ENCODE results near the gene DHX32. TPM values are rescaled to one million over a fixed set of nuclear protein-coding genes. Genes with fewer than 3 reads are reported as not detected.

The DHX32 gene
- total RNA-seq, 1 experiment from 2014 or later = 28.0 TPM

- TF ChIP-seq ZNF219 (CRISPR knock-in tag; IDR thresholded peaks at IDR 0.05; ENCODE audit: borderline replicate concordance) (no peak), ZBTB21 (CRISPR knock-in tag; IDR thresholded peaks at IDR 0.05; ENCODE audit: borderline replicate concordance) (no peak)
These were observed 68.9 kb downstream of the DHX32 start (continued) for GRCh38 chr10:125812128-125812750.

- POLR2A ChIA-PET = no interaction called here
- CTCF ChIA-PET = no interaction called here
- H3K4me1 Mint-ChIP-seq = no peaks in the 10 kb centered on the region
- no peak overlapping the region for H3K4me3 Mint-ChIP-seq
- TF ChIP-seq ZBTB43 (CRISPR knock-in tag; IDR thresholded peaks at IDR 0.05) (no peak), STAT6 (CRISPR knock-in tag; conservative IDR thresholded peaks at IDR 0.05; ENCODE audit: low read depth) (no peak), TCF7 (CRISPR knock-in tag; IDR thresholded peaks at IDR 0.05; ENCODE audit: low read depth) (no peak), NFYB (CRISPR knock-in tag; conservative IDR thresholded peaks at IDR 0.05; ENCODE audit: low read depth) (no peak), HMGA2 (CRISPR knock-in tag; IDR thresholded peaks at IDR 0.05) (no peak), SP1 (CRISPR knock-in tag; conservative IDR thresholded peaks at IDR 0.05) (no peak), ZNF396 (CRISPR knock-in tag; IDR thresholded peaks at IDR 0.05; ENCODE audit: borderline replicate concordance) (no peak), SOX15 (CRISPR knock-in tag; IDR thresholded peaks at IDR 0.05) (no peak), TEAD4 (CRISPR knock-in tag; IDR thresholded peaks at IDR 0.05) (no peak), RORB (CRISPR knock-in tag; IDR thresholded peaks at IDR 0.05) (no peak), ZNF232 (CRISPR knock-in tag; IDR thresholded peaks at IDR 0.05) (no peak), IRF1 (CRISPR knock-in tag; IDR thresholded peaks at IDR 0.05) (no peak), PRDM15 (CRISPR knock-in tag; IDR thresholded peaks at IDR 0.05) (no peak)
- no peaks in the 10 kb centered on the region for H3K9me3 Mint-ChIP-seq
- no peak for DNase-seq (ENCODE audit: low spot score)
- peaks cover 35% of the 10 kb centered on the region for H3K36me3 Mint-ChIP-seq
- no peak overlapping the region for H3K27ac Mint-ChIP-seq
- no peak for ATAC-seq
- H3K27me3 Mint-ChIP-seq (ENCODE audit: low read depth) = no peaks in the 10 kb centered on the region
These were observed 69.8 kb downstream of the DHX32 start for GRCh38 chr10:125811251-125811650.

- no peak for ATAC-seq
- Mint-ChIP-seq H3K27ac (no peak overlapping the region), H3K4me1 (peaks cover 8% of the 10 kb centered on the region), H3K36me3 (peaks cover 41% of the 10 kb centered on the region), H3K4me3 (no peak overlapping the region), H3K9me3 (no peaks in the 10 kb centered on the region), H3K27me3 (ENCODE audit: low read depth) (no peaks in the 10 kb centered on the region)
- ChIA-PET POLR2A (no interaction called here), CTCF (no interaction called here)
- no peak for DNase-seq (ENCODE audit: low spot score)
- no peak for TF ChIP-seq NR1H2 (CRISPR knock-in tag; IDR thresholded peaks at IDR 0.05)
- no peak for TF ChIP-seq USF2 (CRISPR knock-in tag; IDR thresholded peaks at IDR 0.05)
These were observed 73.0 kb downstream of the DHX32 start for GRCh38 chr10:125808047-125808446.
